Esophagus muscularis mucosa (tissue), 3 donors: ENCODE data around the gene MTAP.

Experiments
- POLR2AphosphoS5 ChIP-seq, 2 donors: sonication (generic); formaldehyde crosslinking; IDR thresholded peaks; one replicate each; pipeline ENCODE4 v1.6.1; 2017; ENCODE audit warnings: antibody characterized with exemption in 2 of 2
- TF ChIP-seq, protein P1 (sequence below), 3 experiments: fragments of 200-600 bp in 2 of 3; fragments of 450-650 bp in 1 of 3; sonication (generic) in 2 of 3; IDR thresholded peaks; one replicate each; pipeline ENCODE4 v1.5.1; 2017 to 2019; ENCODE audit warnings: antibody characterized with exemption in 3 of 3, mild to moderate bottlenecking in 2 of 3, moderate library complexity in 1 of 3

DNA sequence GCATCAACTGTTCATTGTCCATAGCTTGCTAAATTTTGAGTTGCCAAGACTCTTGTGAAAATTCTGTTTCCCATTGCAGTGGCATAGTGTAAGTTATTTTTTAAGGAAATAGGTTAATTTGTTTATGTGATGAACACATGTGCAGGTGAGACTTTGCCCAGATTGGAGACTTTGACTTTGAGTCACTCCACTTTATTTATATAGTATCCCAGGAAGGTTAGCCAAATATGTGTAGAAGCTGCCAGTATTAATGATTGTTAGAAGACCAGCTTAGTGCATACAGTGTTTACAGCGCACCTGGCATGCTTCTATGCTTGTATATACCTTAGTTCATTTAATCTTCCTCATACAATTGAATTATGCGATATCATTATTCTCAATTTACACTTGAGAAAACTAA is 51.0 kb downstream of the MTAP start:
- TF ChIP-seq, protein P1, sequence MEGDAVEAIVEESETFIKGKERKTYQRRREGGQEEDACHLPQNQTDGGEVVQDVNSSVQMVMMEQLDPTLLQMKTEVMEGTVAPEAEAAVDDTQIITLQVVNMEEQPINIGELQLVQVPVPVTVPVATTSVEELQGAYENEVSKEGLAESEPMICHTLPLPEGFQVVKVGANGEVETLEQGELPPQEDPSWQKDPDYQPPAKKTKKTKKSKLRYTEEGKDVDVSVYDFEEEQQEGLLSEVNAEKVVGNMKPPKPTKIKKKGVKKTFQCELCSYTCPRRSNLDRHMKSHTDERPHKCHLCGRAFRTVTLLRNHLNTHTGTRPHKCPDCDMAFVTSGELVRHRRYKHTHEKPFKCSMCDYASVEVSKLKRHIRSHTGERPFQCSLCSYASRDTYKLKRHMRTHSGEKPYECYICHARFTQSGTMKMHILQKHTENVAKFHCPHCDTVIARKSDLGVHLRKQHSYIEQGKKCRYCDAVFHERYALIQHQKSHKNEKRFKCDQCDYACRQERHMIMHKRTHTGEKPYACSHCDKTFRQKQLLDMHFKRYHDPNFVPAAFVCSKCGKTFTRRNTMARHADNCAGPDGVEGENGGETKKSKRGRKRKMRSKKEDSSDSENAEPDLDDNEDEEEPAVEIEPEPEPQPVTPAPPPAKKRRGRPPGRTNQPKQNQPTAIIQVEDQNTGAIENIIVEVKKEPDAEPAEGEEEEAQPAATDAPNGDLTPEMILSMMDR (IDR thresholded peaks at IDR 0.05), result no peak
- TF ChIP-seq POLR2AphosphoS5 (IDR thresholded peaks at IDR 0.05), result no peak
